Stimulated activated naive CD8-positive, alpha-beta T cell treated with anti-CD3 and anti-CD28 coated beads, Interleukin-15, amount 100 ng/mL, for 72 hours (primary cell): ENCODE results near the gene ERICH4.
A peak's percentile ranks its signal among the peaks of the same experiment; 100 is the strongest.
"Not testable (repeated sequence)": the region's sequence is repeated elsewhere in the genome, so short reads cannot be mapped to it uniquely, and the experiment has no call there.

ENCODE experiments used
- ATAC-seq: fragments of 150-1000 bp; cut with Tn5 transposase; 2 replicates; pipeline ENCODE4 v1.10.0; 2021; ENCODE audit warnings: mild to moderate bottlenecking, moderate library complexity
- DNase-seq, 2 donors: peaks; one replicate each; pipeline ENCODE4 v3.0.0; 2021 to 2022
- H3K27ac Mint-ChIP-seq, 2 donors: one replicate each; pipeline ENCODE4 v1.8.0; 2022; ENCODE audit warnings: mild to moderate bottlenecking in 2 of 2, mixed read lengths in 2 of 2, moderate library complexity in 2 of 2
- H3K27me3 Mint-ChIP-seq: one replicate; pipeline ENCODE4 v1.8.0; 2022; ENCODE audit warnings: mixed read lengths
- H3K4me1 Mint-ChIP-seq: one replicate; pipeline ENCODE4 v1.8.0; 2022; ENCODE audit warnings: mild to moderate bottlenecking, mixed read lengths
- H3K4me3 Mint-ChIP-seq, 2 donors: one replicate each; pipeline ENCODE4 v1.8.0; 2022; ENCODE audit warnings: mild to moderate bottlenecking in 2 of 2, mixed read lengths in 2 of 2, moderate library complexity in 1 of 2
- H3K9me3 Mint-ChIP-seq, 2 donors: one replicate each; pipeline ENCODE4 v1.8.0; 2022; ENCODE audit warnings: mixed read lengths in 2 of 2

Gene ERICH4

DNA sequence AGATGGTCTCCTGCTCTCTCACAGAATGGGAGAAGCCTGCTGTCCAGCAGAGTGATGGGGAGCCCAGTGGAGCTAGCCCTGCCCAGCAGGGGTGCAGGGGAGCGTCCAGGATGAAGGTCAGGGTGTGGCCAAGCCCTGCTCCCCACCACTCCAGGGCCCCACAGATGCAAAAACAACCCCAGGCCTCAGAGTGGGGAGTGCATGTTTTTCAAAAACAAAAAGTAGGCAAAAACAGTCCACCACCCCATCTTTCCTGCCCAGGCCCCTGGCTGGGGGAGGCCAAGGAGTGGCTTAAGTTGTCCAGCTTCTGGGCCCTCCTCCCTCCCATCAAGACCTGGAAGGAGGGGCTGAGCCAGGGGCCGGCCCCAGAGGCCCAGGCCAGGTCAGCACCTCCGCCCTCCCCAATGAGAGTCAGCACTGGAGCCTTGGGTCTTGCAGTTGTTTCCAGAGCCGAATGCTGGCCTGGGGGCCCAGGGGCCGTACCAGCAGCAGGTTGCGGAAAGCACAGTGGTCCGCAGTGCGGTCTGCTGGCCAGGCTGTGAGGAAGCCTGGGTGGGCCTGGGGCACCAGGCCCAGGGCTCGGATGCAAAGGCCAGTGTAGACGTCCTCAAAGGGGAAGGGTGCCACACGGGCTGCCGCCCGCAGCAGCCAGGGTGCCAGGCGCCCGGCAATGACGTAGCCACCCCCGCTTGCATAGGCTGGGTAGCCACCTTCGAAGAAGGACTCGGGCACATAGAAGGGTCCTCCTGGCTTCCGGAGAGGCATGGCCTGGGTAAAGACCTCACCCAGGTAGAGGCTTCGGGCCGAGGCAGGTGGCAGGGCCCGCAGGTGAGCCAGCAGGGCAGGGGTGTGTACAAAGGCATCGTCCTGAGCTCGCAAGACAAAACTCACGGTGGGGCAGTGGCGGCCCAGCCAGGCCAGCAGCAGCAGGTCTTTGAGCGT lies 17.5 kb upstream of the ERICH4 start:
- Mint-ChIP-seq H3K27ac (no peak overlapping the region), H3K9me3 (no peaks in the 10 kb centered on the region), H3K27me3 (no peaks in the 10 kb centered on the region), H3K4me3 (no peak overlapping the region), H3K4me1 (peaks cover 32% of the 10 kb centered on the region)
- DNase-seq (no peak), ATAC-seq (no peak)

DNA sequence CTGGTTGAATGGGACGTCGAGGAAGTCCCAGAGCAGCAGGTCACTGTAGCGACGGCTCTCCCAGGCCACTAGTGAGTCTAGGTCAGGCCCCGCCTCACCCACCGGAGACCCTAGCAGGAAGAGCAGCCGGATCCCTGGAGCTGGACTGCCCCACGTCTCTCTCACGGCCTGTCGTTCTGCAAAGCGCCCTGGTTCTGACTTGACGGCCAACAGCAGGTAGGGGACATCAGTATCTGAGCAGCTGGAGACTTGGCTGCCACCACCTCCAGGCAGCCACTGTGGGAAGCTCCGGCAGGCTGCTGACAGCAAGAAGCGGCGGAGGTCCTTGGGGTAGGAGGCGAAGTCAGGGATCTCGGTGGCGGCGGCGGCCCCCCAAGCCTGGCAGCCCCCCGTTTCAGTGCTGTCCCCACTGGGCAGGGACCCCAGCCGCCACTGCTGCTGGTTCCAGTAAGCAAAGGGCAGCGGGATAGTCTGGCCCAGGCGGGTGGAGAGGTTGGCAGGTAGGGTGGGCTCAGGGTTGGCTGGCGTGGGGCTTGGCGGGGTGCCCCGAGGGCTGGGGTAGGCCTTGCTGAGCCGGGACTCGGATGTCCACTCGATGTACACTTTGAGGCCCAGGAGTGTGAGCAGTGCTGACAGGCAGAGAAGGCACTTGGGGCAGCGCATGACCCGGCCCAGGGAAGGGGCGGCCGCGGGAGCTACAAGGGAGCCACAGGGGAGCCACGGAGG lies 16.7 kb upstream of the ERICH4 start:
- Mint-ChIP-seq H3K27ac (peak overlapping the region in 1 of 2 donors; percentile 98), H3K4me3 (peak overlapping the region; percentile 32 to 83), H3K27me3 (no peaks in the 10 kb centered on the region), H3K9me3 (no peaks in the 10 kb centered on the region), H3K4me1 (peaks cover 34% of the 10 kb centered on the region)
- ATAC-seq (peak; percentile 4), DNase-seq (no peak)

DNA sequence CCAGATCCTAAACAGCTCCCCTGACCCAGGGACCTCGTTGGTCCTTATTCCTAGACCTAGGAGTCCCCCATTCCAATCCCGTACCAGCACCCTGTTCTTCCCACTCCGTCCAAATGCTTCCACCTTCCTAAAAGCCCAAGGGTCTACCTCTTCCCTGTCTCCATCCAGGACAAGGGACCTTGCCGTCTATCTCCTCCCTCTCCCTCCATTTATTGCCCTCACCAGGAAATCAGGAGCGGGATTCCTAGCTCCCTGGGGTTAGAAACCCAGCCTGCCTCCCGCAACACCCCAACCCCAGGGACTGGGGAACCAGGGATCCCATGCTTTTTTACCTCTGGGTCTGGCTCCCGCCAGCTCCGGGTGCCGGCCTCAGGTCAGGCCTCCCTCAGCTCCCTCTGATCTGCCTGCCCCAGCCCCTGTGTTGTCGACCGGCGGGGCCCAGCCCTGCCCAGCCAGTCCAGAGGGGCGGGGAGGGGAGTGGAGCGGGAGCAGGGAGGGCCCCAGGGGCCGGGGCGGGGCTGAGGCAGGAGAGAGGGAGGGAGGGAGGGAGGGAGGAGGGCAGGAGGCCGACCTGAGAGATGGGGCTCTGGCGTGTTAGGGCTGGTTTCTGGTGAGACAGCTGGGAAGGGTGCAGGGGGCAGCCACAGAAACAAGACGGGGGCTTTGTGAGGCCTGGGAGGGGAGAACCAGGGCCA lies 15.9 kb upstream of the ERICH4 start, which contains the start of gene B3GNT8:
B3GNT8 (minus strand) TSS at position 423 of the 695 bp plus-strand sequence. CDS start 596 bp downstream, outside the sequence.
- no peaks in the 10 kb centered on the region for H3K9me3 Mint-ChIP-seq
- no peaks in the 10 kb centered on the region for H3K27me3 Mint-ChIP-seq
- ATAC-seq (peak; percentile 75), DNase-seq (peak; percentile 21 to 38)
- H3K4me3 Mint-ChIP-seq: peak within 1 kb of the TSS; percentile 76 to 83
- H3K27ac Mint-ChIP-seq: peak within 1 kb of the TSS; percentile 79 to 98
- peaks cover 37% of the 10 kb centered on the region for H3K4me1 Mint-ChIP-seq

DNA sequence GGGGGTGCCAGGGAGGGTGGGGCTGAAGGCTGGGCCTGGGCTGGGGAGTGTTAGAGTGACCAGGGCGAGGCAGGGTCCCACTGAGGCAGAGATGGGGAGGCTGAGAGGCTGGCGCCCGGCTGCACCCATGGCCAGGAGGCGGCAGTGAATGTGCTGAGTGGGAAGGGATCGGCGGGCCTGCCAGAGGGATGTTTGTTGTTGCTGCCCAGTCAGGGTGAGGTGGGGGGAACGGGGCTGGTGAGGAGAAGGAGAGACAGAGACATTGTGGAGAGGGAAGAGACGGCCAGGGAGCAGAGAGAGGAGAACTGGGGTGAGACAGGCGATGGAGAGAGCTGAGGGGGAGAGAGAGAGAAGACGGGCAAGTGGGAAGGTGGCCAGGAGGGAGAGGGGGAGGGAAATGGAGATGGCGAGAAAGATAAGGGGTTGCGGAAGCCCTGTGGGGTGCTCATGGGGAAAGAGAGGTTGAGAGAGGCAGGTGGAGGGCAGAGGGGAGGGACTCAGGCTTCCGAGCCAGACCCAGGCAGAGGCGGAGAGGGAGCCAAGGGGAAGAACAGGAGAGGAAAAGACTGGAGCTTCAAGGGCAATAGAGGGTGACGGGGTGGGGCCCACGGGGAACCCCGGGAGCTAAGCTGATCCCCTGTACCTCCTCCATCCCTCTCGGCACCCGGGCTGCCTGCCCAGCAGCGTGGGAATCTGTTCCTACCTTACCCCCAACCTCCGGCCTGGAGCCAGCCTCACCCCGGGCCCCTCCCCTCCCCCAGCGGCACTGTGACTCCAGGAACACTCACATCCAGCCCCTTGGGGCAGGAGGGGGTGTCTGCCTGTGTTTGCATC lies 15.1 kb upstream of the ERICH4 start:
- no peaks in the 10 kb centered on the region for H3K27me3 Mint-ChIP-seq
- no peaks in the 10 kb centered on the region for H3K9me3 Mint-ChIP-seq
- peak in 1 of 2 donors; percentile 32 for DNase-seq
- ATAC-seq: peak; percentile 47
- peak overlapping the region; percentile 76 to 83 for H3K4me3 Mint-ChIP-seq
- H3K27ac Mint-ChIP-seq: peak overlapping the region; percentile 88 to 98
- peaks cover 37% of the 10 kb centered on the region for H3K4me1 Mint-ChIP-seq

DNA sequence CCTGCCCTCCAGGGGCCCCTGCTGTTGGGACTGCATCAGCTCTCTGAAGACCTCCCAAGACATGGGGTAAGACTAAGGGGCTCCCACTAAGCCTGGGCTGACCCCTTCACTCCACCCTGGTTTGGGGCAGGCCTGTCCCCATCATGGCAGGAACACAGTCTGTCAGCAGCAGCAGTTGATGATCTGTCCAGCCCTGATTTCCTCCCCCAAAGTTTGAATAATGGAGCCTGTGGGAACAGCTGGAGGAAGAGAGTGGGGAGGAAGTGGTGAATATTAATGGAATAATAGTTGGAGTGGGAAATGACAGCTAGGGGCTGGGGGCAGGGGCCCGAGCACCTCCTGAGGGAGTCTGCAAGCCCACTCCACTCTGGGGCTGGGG lies 14.5 kb upstream of the ERICH4 start:
- peak overlapping the region; percentile 27 to 45 for H3K4me3 Mint-ChIP-seq
- peak overlapping the region; percentile 1 to 88 for H3K27ac Mint-ChIP-seq
- no peaks in the 10 kb centered on the region for H3K27me3 Mint-ChIP-seq
- DNase-seq (no peak), ATAC-seq (no peak)
- no peaks in the 10 kb centered on the region for H3K9me3 Mint-ChIP-seq
- H3K4me1 Mint-ChIP-seq: peaks cover 37% of the 10 kb centered on the region

DNA sequence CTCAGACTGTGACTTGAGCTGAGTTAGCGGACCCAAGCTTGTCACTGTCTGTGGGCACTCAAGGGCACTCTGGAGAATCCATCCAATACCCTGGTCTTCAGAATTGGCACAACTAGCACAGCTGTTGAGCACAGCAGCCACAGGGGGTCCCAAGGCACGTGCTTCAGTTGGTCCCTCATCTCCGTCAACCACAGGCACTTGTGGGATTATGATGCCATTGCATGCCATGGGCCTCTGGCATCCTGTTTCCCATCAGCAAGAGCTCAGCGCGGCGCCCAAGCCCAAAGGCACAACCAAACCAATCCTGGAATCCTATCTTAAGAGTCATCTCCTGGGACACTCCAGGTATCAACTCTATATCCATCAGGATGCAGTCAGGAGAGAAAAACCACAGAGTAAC lies 12.0 kb upstream of the ERICH4 start:
- H3K9me3 Mint-ChIP-seq: no peaks in the 10 kb centered on the region
- H3K4me1 Mint-ChIP-seq: peaks cover 37% of the 10 kb centered on the region
- no peak for DNase-seq
- ATAC-seq: no peak
- no peaks in the 10 kb centered on the region for H3K27me3 Mint-ChIP-seq
- no peak overlapping the region for H3K27ac Mint-ChIP-seq
- H3K4me3 Mint-ChIP-seq: no peak overlapping the region

DNA sequence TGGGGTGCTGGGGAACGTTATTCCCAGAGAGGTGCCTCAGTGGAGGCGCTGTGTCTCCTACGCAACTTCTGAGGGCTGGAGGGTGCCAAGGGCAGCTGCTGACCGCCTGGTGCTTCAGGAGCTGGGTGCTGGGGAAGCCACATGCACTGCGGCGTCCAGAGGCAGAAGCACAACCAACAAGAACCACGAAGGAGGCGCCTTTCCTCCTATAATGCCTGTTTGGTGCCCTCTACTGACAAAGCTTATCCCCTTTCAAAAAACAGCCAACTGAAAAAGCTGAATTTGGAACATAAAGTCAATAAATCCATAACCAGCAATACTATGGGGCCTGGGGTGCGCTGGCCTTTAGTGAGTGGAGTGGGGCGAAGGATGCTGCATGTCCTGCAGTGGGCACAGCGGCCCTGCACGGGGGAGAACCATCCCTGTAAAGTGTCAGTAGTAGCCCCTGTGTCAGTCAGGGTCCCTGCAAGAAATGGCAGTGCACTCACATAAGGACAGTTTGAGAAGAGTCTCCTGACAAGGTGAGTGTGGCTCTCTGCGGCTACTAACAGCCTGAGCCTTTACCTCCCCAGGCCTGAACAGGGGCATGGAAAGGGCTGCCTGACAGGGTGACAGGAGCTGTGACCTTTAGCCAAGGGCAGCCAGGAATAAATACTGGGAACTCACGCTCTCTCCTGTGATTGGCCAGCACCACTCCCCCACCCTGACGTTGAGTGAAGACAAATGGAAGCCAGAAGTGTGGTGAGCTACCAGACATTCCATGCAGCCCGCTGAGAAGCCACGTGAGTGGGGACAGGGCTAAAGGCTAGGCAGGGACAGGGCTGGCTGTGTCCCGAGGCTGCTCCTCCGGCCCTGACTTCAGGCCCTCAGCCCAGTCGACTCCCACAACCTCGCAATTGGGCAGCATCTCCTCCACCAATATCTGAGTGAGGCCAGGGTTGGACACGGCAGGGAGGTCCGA lies 11.2 kb upstream of the ERICH4 start:
- no peaks in the 10 kb centered on the region for H3K27me3 Mint-ChIP-seq
- H3K27ac Mint-ChIP-seq: peak overlapping the region in 1 of 2 donors; percentile 13
- H3K4me3 Mint-ChIP-seq: no peak overlapping the region
- H3K4me1 Mint-ChIP-seq: peaks cover 32% of the 10 kb centered on the region
- ATAC-seq: no peak
- no peaks in the 10 kb centered on the region for H3K9me3 Mint-ChIP-seq
- DNase-seq: no peak

DNA sequence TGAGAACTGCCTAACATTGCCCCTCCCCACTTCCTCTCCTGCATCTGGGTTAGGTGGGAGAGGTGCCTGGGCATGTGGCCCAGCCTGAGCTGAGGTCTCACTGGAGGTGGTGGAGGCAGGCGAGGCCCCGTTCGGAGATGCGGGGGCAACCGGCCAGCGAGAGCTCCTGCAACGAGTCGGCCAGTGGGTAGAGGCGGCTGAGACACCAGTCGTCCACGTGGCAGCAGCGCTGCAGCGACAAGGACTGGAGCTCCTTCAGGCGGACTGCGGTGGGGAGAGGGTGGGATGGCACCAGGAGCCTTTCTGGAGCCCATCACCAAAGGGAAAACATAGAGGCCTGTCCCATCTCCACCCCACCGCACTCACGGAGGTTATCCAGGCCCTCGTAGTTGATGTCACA lies 9.8 kb upstream of the ERICH4 start:
- H3K27ac Mint-ChIP-seq: peak overlapping the region in 1 of 2 donors; percentile 64
- H3K4me3 Mint-ChIP-seq: no peak overlapping the region
- no peaks in the 10 kb centered on the region for H3K9me3 Mint-ChIP-seq
- no peak for DNase-seq
- no peak for ATAC-seq
- H3K27me3 Mint-ChIP-seq: no peaks in the 10 kb centered on the region
- H3K4me1 Mint-ChIP-seq: peaks cover 18% of the 10 kb centered on the region

DNA sequence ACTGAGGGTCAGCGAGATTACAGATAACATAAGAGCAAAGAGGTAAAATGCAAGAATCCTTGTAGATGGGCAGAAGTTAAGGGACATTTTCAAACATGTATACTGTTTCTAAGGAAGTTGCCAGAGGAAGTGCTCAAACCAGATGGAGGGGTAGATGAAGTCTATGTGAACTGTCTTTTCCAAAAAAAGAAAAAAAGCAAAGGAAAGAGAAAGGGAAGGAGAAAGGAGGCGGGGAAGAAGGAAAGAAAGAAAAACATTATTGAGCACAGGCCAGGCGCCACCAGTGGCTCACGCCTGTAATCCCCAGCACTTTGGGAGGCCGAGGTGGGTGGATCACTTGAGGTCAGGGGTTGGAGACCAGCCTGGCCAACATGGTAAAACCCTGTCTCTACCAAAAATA lies 8.5 kb upstream of the ERICH4 start:
- Mint-ChIP-seq H3K27ac (peak overlapping the region in 1 of 2 donors; percentile 27), H3K4me3 (no peak overlapping the region)
- DNase-seq: no peak

DNA sequence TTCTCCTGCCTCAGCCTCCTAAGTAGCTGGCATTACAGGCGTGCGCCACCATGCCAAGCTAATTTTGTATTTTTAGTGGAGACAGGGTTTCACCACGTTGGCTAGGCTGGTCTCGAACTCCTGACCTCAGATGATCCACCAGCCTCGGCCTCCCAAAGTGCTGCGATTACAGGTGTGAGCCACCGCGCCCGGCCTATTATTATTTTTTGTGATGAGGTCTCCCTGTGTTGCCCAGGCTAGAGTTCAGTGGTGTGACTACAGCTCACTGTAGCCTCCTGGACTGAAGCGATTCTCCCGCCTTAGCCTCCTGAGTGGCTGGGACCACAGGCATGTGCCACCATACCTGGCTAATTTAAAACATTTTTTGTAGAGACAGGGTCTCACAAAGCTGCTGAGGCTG lies 7.6 kb upstream of the ERICH4 start:
- ATAC-seq, H3K4me3 Mint-ChIP-seq, H3K9me3 Mint-ChIP-seq, DNase-seq, H3K27ac Mint-ChIP-seq, H3K27me3 Mint-ChIP-seq: not testable (repeated sequence)
- H3K4me1 Mint-ChIP-seq: peaks cover 11% of the 10 kb centered on the region

More for the DNA sequence above, 8.5 kb upstream of the ERICH4 start:
- ATAC-seq: no peak
- peaks cover 6% of the 10 kb centered on the region for H3K4me1 Mint-ChIP-seq
- no peaks in the 10 kb centered on the region for H3K9me3 Mint-ChIP-seq
- no peaks in the 10 kb centered on the region for H3K27me3 Mint-ChIP-seq

DNA sequence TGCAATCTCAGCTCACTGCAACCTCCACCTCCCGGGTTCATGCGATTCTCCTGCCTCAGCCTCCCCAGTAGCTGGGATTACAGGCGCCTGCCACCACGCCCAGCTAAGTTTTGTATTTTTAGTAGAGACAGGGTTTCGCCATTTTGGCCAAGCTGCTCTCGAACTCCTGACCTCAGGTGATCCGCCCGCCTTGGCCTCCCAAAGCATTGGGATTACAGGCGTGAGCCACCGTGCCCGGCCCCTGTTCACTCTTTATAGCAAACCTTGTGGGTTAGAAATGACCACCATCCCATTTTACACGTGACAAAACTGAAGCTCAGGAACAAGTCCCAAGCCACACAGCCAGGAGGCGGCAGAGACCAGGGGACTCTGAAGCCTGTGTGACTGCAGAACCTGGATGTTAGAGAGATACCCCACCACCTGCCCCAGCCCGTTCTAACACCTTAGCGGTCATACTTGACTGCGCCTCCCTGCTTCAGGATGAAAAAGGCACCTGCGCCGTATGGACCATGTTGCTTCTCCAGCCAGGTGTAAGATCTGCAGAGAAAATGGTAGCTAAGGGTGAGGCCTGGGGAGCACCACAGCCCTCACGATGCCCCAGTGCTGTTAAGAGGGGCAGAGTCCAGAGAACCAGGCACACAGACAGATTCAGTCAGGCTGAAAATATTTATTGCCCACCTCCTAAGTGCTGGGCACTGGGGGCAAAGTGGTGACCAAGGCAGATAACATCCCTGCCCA lies 6.9 kb upstream of the ERICH4 start:
- peaks cover 10% of the 10 kb centered on the region for H3K4me1 Mint-ChIP-seq
- H3K27ac Mint-ChIP-seq: no peak overlapping the region
- H3K9me3 Mint-ChIP-seq: no peaks in the 10 kb centered on the region

DNA sequence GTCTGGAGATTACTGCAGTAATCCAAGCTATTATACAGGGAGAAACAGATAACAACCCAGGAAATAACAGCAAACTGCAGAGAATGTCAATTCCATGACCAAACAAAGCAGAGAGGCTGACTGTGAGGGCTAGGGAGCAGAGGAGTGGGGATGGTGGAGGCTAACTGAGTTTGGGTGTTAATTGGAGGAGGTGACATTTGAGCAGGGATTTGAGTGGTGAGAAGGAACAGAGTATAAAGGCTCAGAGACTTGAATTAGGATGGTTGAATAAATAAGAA lies 6.3 kb upstream of the ERICH4 start:
- no peaks in the 10 kb centered on the region for H3K27me3 Mint-ChIP-seq
- no peak for DNase-seq
- no peaks in the 10 kb centered on the region for H3K9me3 Mint-ChIP-seq
- no peak overlapping the region for H3K27ac Mint-ChIP-seq
- no peak overlapping the region for H3K4me3 Mint-ChIP-seq
- H3K4me1 Mint-ChIP-seq: peaks cover 5% of the 10 kb centered on the region
- no peak for ATAC-seq

More for the DNA sequence above, 6.9 kb upstream of the ERICH4 start:
- no peak for DNase-seq
- no peak for ATAC-seq
- no peaks in the 10 kb centered on the region for H3K27me3 Mint-ChIP-seq
- no peak overlapping the region for H3K4me3 Mint-ChIP-seq

DNA sequence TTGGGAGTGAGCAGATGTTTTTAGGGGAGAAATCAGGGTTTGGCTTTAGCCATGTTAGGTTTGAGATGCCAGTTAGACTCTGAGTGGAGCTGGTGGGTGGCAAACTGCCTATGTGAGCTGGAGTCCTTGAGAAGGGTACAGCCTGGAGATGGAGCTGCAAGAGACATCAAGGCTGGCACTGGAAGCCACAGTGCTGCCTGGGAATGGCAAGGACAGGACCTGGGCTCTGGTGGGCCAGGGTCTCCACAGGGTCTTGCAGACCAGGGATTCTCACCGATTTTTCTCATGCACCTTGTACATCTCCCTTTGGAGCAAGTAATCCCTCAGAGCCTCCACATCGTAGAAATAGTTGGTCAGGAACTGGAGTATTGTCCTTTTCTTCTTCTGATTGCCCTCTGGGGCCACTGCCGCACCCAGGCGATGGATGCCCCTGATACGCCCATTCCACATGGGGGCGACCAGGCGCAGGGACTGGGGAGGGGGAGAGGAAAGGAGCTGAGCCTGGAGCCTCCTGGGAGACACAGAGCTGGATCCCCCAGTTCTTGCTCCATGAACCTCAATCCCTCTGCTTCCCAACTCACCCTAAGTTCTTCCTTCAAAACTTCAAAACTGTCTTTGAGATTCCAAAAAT lies 4.9 kb upstream of the ERICH4 start:
- Mint-ChIP-seq H3K4me3 (peak overlapping the region; percentile 24 to 25), H3K27ac (peak overlapping the region in 1 of 2 donors; percentile 36), H3K27me3 (no peaks in the 10 kb centered on the region), H3K9me3 (no peaks in the 10 kb centered on the region), H3K4me1 (peaks cover 5% of the 10 kb centered on the region)
- ATAC-seq (no peak), DNase-seq (no peak)
